GM12878 (cell line): ENCODE data around the gene PLXNB3. TPM values are rescaled to one million over a fixed set of nuclear protein-coding genes. Genes with fewer than 3 reads are reported as not detected.
A peak's percentile ranks its signal among the peaks of the same experiment; 100 is the strongest.

Experiments used
- ATAC-seq: fragments of 200-7000 bp; cut with Tn5 transposase; 3 replicates; pipeline ENCODE4 v1.9.1; 2020; ENCODE audit warnings: mild to moderate bottlenecking, moderate library complexity
- BruUV-seq: library from RNA; stranded (reverse); fragments of 400-500 nt; replicated peaks from 2 replicates; lab custom pipeline; 2021; lab: Mats Ljungman, UMichigan
- CTCF ChIA-PET: fragments of 300-600 bp; sonication (Branson Sonifier 250); formaldehyde crosslinking; extraction: SDS; loops from one replicate; lab custom pipeline; 2021; ENCODE audit warnings: inconsistent platforms; lab: Yijun Ruan, JAX
- POLR2A ChIA-PET: fragments of 350-600 bp; formaldehyde crosslinking; extraction: SDS; loops from one replicate; lab custom pipeline; 2021; ENCODE audit warnings: inconsistent platforms; lab: Charles Lee
- RAD21 ChIA-PET: fragments of 300-600 bp; sonication (Branson Sonifier 250); formaldehyde crosslinking; loops from one replicate; lab custom pipeline; 2023; ENCODE audit warnings: antibody characterized with exemption; ENCODE audit not compliant: unreplicated experiment; lab: Charles Lee
- SMC1A ChIA-PET: fragments of 300-600 bp; sonication (Branson Sonifier 250); formaldehyde crosslinking; loops from one replicate; lab custom pipeline; 2023; ENCODE audit not compliant: unreplicated experiment, uncharacterized antibody; lab: Charles Lee
- DNase-seq: peaks from one replicate; pipeline ENCODE4 v3.0.0-alpha.2; 2011; ENCODE audit warnings: low read depth, low spot score
- FAIRE-seq: peaks from 3 replicates; lab custom pipeline; 2011; peaks lifted over from hg19 to GRCh38; lab: Jason Lieb, UNC
- H2AFZ ChIP-seq: 2 replicates; pipeline ENCODE4 v1.6.0; 2011; ENCODE audit warnings: low read depth, low read length, control low read depth; ENCODE audit not compliant: control insufficient read depth
- H3K27ac ChIP-seq: 2 replicates; pipeline ENCODE4 v1.5.1; 2011; ENCODE audit warnings: control low read depth; ENCODE audit not compliant: control insufficient read depth, insufficient read depth
- H3K27me3 ChIP-seq, 2 experiments: replicated peaks in 1 of 2; 2 replicates each; pipeline versions ENCODE4 v1.6.0 to v1.6.1; 2011; ENCODE audit warnings: low read length in 1 of 2; ENCODE audit not compliant: control insufficient read depth in 2 of 2, insufficient read depth in 2 of 2
- H3K36me3 ChIP-seq, 2 experiments: 2 replicates each; pipeline ENCODE4 v1.5.1; 2011; ENCODE audit warnings: low read length in 1 of 2; ENCODE audit not compliant: control insufficient read depth in 2 of 2, insufficient read depth in 2 of 2
- H3K4me1 ChIP-seq: 2 replicates; pipeline ENCODE4 v1.6.1; 2011; ENCODE audit warnings: mild to moderate bottlenecking, low read length, moderate library complexity, mixed read lengths; ENCODE audit not compliant: control insufficient read depth, insufficient read depth
- H3K4me2 ChIP-seq: 2 replicates; pipeline ENCODE4 v1.6.0; 2011; ENCODE audit warnings: control low read depth; ENCODE audit not compliant: control insufficient read depth, insufficient read depth
- H3K4me3 ChIP-seq: fragments of 200-600 bp; sonication (generic); 2 replicates; pipeline ENCODE4 v1.5.1; 2016
- H3K79me2 ChIP-seq: 2 replicates; pipeline ENCODE4 v1.6.0; 2011; ENCODE audit warnings: low read length; ENCODE audit not compliant: control insufficient read depth, insufficient read depth
- H3K9ac ChIP-seq: 2 replicates; pipeline ENCODE4 v1.8.0; 2011; ENCODE audit warnings: low read length, control low read depth, mixed read lengths; ENCODE audit not compliant: control insufficient read depth, insufficient read depth
- H3K9me3 ChIP-seq: replicated peaks from 3 replicates; pipeline ENCODE4 v1.5.1; 2011; ENCODE audit warnings: mild to moderate bottlenecking, low read length; ENCODE audit not compliant: control insufficient read depth, insufficient read depth
- H4K20me1 ChIP-seq: 2 replicates; pipeline ENCODE4 v1.6.0; 2011; ENCODE audit not compliant: control insufficient read depth, insufficient read depth
- CHD2 ChIP-seq: IDR thresholded peaks from 2 replicates; pipeline ENCODE4 v1.6.1; 2011; ENCODE audit warnings: low read depth, low read length, improper control_type of control experiment, borderline replicate concordance
- CUX1 ChIP-seq: IDR thresholded peaks from 2 replicates; pipeline ENCODE4 v1.6.1; 2012; ENCODE audit warnings: improper control_type of control experiment, low read depth, low read length; ENCODE audit not compliant: insufficient replicate concordance
- E2F8 ChIP-seq: fragments of 450-650 bp; IDR thresholded peaks from 2 replicates; pipeline ENCODE4 v1.6.1; 2018; ENCODE audit warnings: mild to moderate bottlenecking, low read depth, moderate library complexity; ENCODE audit not compliant: partially characterized antibody
- ELK1 ChIP-seq: IDR thresholded peaks from 2 replicates; pipeline ENCODE4 v1.6.1; 2012; ENCODE audit warnings: low read depth, low read length, improper control_type of control experiment
- FOXK2 ChIP-seq: fragments of 450-650 bp; IDR thresholded peaks from 2 replicates; pipeline ENCODE4 v1.6.1; 2017; ENCODE audit warnings: mild to moderate bottlenecking, moderate library complexity
- GATAD2B ChIP-seq: fragments of 450-650 bp; conservative IDR thresholded peaks from 2 replicates; pipeline ENCODE4 v1.6.1; 2017; ENCODE audit warnings: low read depth, mild to moderate bottlenecking, moderate library complexity
- IKZF2 ChIP-seq, 2 experiments: fragments of 450-650 bp; IDR thresholded peaks; 2 replicates each; pipeline ENCODE4 v1.6.1; 2017; ENCODE audit warnings: mild to moderate bottlenecking in 2 of 2, moderate library complexity in 2 of 2
- MAX ChIP-seq: IDR thresholded peaks from 2 replicates; pipeline ENCODE4 v1.6.1; 2012; ENCODE audit warnings: low read depth, low read length, improper control_type of control experiment
- PAX8 ChIP-seq: fragments of 450-650 bp; IDR thresholded peaks from 2 replicates; pipeline ENCODE4 v1.6.1; 2017; ENCODE audit warnings: mild to moderate bottlenecking, moderate library complexity
- POLR2AphosphoS2 ChIP-seq: IDR thresholded peaks from 2 replicates; pipeline ENCODE4 v1.6.1; 2011; ENCODE audit warnings: low read depth, mild to moderate bottlenecking, low read length, improper control_type of control experiment, moderate library complexity
- RAD51 ChIP-seq: fragments of 450-650 bp; IDR thresholded peaks from 2 replicates; pipeline ENCODE4 v1.6.1; 2016; ENCODE audit warnings: moderate library complexity, mild to moderate bottlenecking, inconsistent platforms
- RELA ChIP-seq: fragments of 450-650 bp; IDR thresholded peaks from 2 replicates; pipeline ENCODE4 v1.8.0; 2014; ENCODE audit warnings: borderline replicate concordance; ENCODE audit not compliant: partially characterized antibody
- SPI1 ChIP-seq: IDR thresholded peaks from 2 replicates; pipeline ENCODE4 v1.6.1; 2011; ENCODE audit warnings: low read depth, mild to moderate bottlenecking, low read length, moderate library complexity, borderline replicate concordance; ENCODE audit not compliant: insufficient read depth
- TCF12 ChIP-seq: IDR thresholded peaks from 2 replicates; pipeline ENCODE4 v1.6.1; 2011; ENCODE audit warnings: low read depth, mild to moderate bottlenecking, low read length
- ZNF274 ChIP-seq: IDR thresholded peaks from one replicate; pipeline ENCODE4 v1.8.0; 2011; ENCODE audit not compliant: insufficient read length, insufficient read depth
- WGBS: methylation state at CpG from one replicate; pipeline ENCODE4 v1.1.6; 2016; ENCODE audit warnings: low lambda C conversion rate; ENCODE audit not compliant: insufficient replicate concordance, insufficient coverage; ENCODE audit errors: missing lambda C conversion rate; 5-methylcytosine and 5-hydroxymethylcytosine counted together
- in situ Hi-C: fragments of 300-500 bp; cut with MboI; formaldehyde crosslinking; loops from 9 replicates; pipeline ENCODE4 v1.14.3; 2018; ENCODE audit warnings: mixed read lengths
- intact Hi-C: fragments of 100-400 bp; cut with micrococcal nuclease; formaldehyde crosslinking; loops from one replicate; pipeline ENCODE4 v1.14.2; 2022; ENCODE audit not compliant: unreplicated experiment
- polyA plus RNA-seq, 11 experiments: library from polyadenylated mRNA; depleted of rRNA in 4 of 11; unstranded in 6 of 11; stranded (reverse) in 5 of 11; fragments of >200 nt; fragmentation: Nextera tagmentation in 4 of 11; fragmentation: Illumina TruSeq in 1 of 11; extraction: Ambion mirVana in 4 of 11; extraction: Trizol in 1 of 11; gene quantifications; 1 replicate in 1 of 11; 2 replicates in 10 of 11; pipeline versions ENCODE4 v1.2.1 to v1.2.3, GENCODE V29; 2011 to 2016; ENCODE audit warnings: inconsistent platforms in 2 of 11, missing spikeins in 2 of 11, low read depth in 1 of 11
- total RNA-seq, 4 experiments: library from RNA; depleted of rRNA in 3 of 4; stranded (reverse); fragments of >200 nt in 3 of 4; fragmentation: Illumina TruSeq in 1 of 4; extraction: Trizol in 1 of 4; gene quantifications; 2 replicates each; pipeline versions ENCODE4 v1.2.1 to v1.2.3, GENCODE V29; 2013 to 2021

PLXNB3 gene
- total and polyA plus RNA-seq, 10 of the 15 experiments (the other 5 are each of a cell fraction or from before 2014, with no cell fraction given): 0.06 to 0.68 (median 0.19) TPM; not detected in 4

- WGBS: 62% methylated on average over 23 of the region's 23 CpGs
- CTCF ChIA-PET: no interaction called here
- no peak overlapping the region for H3K27ac ChIP-seq
- no peak for TF ChIP-seq TCF12
- no peak for TF ChIP-seq CHD2
- no peak for TF ChIP-seq ELK1
- TF ChIP-seq FOXK2: no peak
- TF ChIP-seq E2F8: no peak
- TF ChIP-seq POLR2AphosphoS2: no peak
- TF ChIP-seq ZNF274: no peak
- TF ChIP-seq CUX1: no peak
- no peak for TF ChIP-seq SPI1
- TF ChIP-seq GATAD2B: no peak
- TF ChIP-seq RAD51: no peak
- no peak for TF ChIP-seq MAX
- TF ChIP-seq RELA: no peak
- TF ChIP-seq IKZF2 (IDR thresholded peaks at IDR 0.05): no peak
- TF ChIP-seq PAX8: no peak
Observed at GRCh38 chrX:153819384-153820040, 55.5 kb downstream of the PLXNB3 start.

More at GRCh38 chrX:153819384-153820040, 55.5 kb downstream of the PLXNB3 start:
- Histone ChIP-seq H3K36me3 (no peaks in the 10 kb centered on the region), H4K20me1 (no peaks in the 10 kb centered on the region), H3K9me3 (no peaks in the 10 kb centered on the region), H3K4me1 (no peaks in the 10 kb centered on the region), H3K4me3 (no peak overlapping the region), H3K9ac (no peak overlapping the region), H3K27me3 (no peaks in the 10 kb centered on the region; a peak in 1 of 4 replicates), H3K4me2 (peak overlapping the region; percentile 9; the same call in 1 of the 2 replicates), H3K79me2 (no peaks in the 10 kb centered on the region), H2AFZ (no peak overlapping the region)
- SMC1A ChIA-PET: no interaction called here
- FAIRE-seq: no peak
- POLR2A ChIA-PET: no interaction called here
- RAD21 ChIA-PET: no interaction called here
- no peak for ATAC-seq
- BruUV-seq: no TSS peak
- intact Hi-C loops: no loop called here
- in situ Hi-C loops: loop anchor here (25.0 kb wide), 1 partner anchor 632 kb away; the partner anchor contains the start of gene MAGEA1
- DNase-seq: no peak
